ENCODE data around the gene OR2AG2.

OR2AG2 gene

DNA sequence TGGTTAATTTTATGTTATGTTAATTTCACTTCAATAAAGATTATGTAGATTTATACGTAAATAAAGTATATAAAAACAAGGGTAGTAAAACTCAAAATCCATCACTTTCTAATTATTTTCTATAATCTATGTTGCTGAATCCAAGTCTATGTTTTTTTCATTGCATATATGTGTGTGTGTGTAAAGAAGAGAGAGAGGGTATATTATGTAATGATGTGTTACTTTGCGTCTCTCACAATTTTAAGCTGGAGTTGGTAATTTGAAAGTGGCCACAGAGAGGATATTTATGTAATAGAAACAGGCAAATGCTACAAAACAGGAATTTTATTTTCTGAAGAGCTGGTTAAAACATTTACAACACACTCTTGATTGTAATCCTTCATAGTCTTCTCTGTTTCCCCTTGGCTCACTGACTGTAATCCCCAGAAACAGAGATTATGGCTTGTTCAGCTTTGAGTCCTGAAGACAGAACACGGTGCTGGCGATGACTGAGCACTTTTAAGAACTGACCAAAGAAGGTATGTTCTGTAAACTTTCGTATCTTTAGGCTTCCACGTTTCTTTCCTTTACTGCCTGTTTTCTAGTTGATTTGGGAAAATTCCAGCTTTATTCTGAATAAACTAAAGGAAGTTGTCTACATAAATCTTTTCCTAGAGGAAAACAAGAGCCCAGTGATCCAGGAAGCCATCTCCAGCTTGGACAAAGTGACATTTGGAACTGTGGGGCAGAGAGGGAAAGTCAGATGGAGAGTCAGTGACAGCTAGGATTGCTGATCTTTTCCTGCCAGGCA is 43.6 kb downstream of the OR2AG2 start:
- H3K27ac Mint-ChIP-seq = peak overlapping the region; percentile 84
- H3K9me3 Mint-ChIP-seq = no peaks in the 10 kb centered on the region
- H3K4me3 Mint-ChIP-seq = no peak overlapping the region

DNA sequence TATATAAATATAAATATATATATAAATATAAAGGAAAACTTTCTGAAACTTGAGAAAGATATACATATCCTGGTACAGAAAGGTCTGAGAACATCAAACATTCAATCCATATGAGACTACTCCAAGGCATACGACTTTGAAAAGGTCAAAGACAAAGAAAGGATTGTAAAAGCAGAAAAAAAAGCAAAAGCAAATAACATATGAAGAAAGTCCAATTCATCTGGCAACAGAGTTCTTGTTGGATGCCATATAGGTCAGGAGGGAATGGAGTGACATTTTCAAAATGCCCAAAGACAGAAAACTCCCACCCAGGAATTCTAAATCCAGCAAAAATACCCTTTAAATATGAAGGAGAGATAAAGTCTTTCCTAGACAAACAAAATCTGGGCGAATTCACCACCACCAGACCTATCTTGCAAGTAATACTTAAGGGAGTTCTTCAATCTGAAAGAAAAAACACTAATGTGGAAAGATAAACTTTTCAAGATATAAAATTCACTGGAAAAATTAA is 46.3 kb downstream of the OR2AG2 start:
- Mint-ChIP-seq H3K9me3 (peaks cover 5% of the 10 kb centered on the region), H3K27me3 (no peaks in the 10 kb centered on the region), H3K4me3 (no peak overlapping the region), H3K4me1 (ENCODE audit: low read depth) (peaks cover 81% of the 10 kb centered on the region), H3K36me3 (ENCODE audit: low read depth) (peaks cover 58% of the 10 kb centered on the region), H3K27ac (no peak overlapping the region)

More for the DNA sequence above, 43.6 kb downstream of the OR2AG2 start:
- H3K27me3 Mint-ChIP-seq = no peaks in the 10 kb centered on the region
- H3K36me3 Mint-ChIP-seq (ENCODE audit: low read depth) = peaks cover 44% of the 10 kb centered on the region
- H3K4me1 Mint-ChIP-seq (ENCODE audit: low read depth) = peaks cover 76% of the 10 kb centered on the region

DNA sequence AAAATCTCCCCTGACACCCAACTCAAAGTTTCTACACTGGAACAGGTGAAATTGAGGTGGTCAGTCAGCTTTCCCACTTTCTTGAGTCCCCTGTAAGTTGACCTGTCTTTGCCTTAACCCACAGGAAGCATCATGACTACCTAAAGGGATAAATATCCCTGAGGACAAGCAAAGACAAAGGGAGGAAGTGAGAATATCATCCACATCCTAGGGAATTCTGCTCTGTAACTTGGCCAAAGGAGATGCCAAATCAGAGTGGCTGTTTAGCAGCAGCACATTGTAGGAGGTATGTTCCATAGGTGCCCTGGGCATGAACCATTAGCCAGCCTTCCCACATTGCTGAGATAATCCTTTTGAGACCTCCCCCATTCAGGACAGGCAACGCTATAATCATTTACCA is 47.8 kb downstream of the OR2AG2 start:
- H3K27me3 Mint-ChIP-seq = no peaks in the 10 kb centered on the region
- no peak overlapping the region for H3K27ac Mint-ChIP-seq
- peaks cover 83% of the 10 kb centered on the region for H3K4me1 Mint-ChIP-seq (ENCODE audit: low read depth)
- H3K9me3 Mint-ChIP-seq = peaks cover 10% of the 10 kb centered on the region
- no peak overlapping the region for H3K4me3 Mint-ChIP-seq
- H3K36me3 Mint-ChIP-seq (ENCODE audit: low read depth) = peaks cover 71% of the 10 kb centered on the region

- H3K9me3 Mint-ChIP-seq = peaks cover 16% of the 10 kb centered on the region
- peak overlapping the region; percentile 31 for H3K27ac Mint-ChIP-seq
Measured at GRCh38 chr11:6721343-6721742, 50.4 kb downstream of the OR2AG2 start.

GRCh38 chr11:6719576-6719975 is 52.2 kb downstream of the OR2AG2 start:
- Mint-ChIP-seq H3K4me3 (no peak overlapping the region), H3K9me3 (peaks cover 16% of the 10 kb centered on the region), H3K36me3 (ENCODE audit: low read depth) (peaks cover 78% of the 10 kb centered on the region), H3K4me1 (ENCODE audit: low read depth) (peaks cover 63% of the 10 kb centered on the region), H3K27ac (no peak overlapping the region), H3K27me3 (no peaks in the 10 kb centered on the region)

More at GRCh38 chr11:6721343-6721742, 50.4 kb downstream of the OR2AG2 start:
- peaks cover 72% of the 10 kb centered on the region for H3K4me1 Mint-ChIP-seq (ENCODE audit: low read depth)
- H3K36me3 Mint-ChIP-seq (ENCODE audit: low read depth) = peaks cover 78% of the 10 kb centered on the region
- H3K4me3 Mint-ChIP-seq = no peak overlapping the region
- no peaks in the 10 kb centered on the region for H3K27me3 Mint-ChIP-seq

DNA sequence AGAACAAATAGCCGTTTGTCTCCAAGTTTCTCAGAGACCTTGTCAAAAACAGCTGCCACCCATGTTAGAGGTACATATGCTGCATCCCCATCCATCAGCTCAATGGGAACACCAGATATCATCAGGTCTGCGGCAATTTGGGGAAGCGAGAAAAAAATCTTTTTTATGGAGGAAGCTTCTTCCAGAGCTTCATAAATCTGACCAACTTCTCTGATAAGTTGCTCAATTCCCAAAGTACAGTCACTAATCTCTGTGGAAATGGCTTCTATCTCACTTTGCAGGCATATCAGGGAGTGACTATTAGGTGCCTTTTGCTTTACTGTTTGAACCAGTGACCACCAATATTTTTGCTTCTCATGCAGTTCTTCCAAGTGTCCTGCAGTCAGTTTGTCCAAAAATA is 54.4 kb downstream of the OR2AG2 start:
- Mint-ChIP-seq H3K4me3 (no peak overlapping the region), H3K9me3 (peaks cover 12% of the 10 kb centered on the region), H3K4me1 (ENCODE audit: low read depth) (peaks cover 47% of the 10 kb centered on the region), H3K36me3 (ENCODE audit: low read depth) (peaks cover 71% of the 10 kb centered on the region), H3K27ac (no peak overlapping the region), H3K27me3 (no peaks in the 10 kb centered on the region)

All from stimulated activated naive CD8-positive, alpha-beta T cell treated with anti-CD3 and anti-CD28 coated beads, Interleukin-15, Interleukin-2, amounts not matched to agents 100 ng/mL and 50 ng/mL, for 24 hours (primary cell).